HepG2 (cell line): ENCODE data around the gene COBLL1. TPM values are rescaled to one million over a fixed set of nuclear protein-coding genes. Genes with fewer than 3 reads are reported as not detected.

ENCODE experiments used
- BRD4 ChIP-seq: sonication (generic); formaldehyde crosslinking; IDR thresholded peaks from 2 replicates; pipeline ENCODE4 v1.4.0; 2020; ENCODE audit warnings: missing genetic modification reagents
- MAFF ChIP-seq: IDR thresholded peaks from 2 replicates; pipeline ENCODE4 v1.6.1; 2011; ENCODE audit warnings: low read depth, low read length, improper control_type of control experiment
- MEIS1 ChIP-seq: sonication (generic); formaldehyde crosslinking; IDR thresholded peaks from 2 replicates; pipeline ENCODE4 v1.9.0; 2021; ENCODE audit warnings: mild to moderate bottlenecking, missing genetic modification reagents, moderate library complexity, borderline replicate concordance
- MYC ChIP-seq: sonication (generic); formaldehyde crosslinking; IDR thresholded peaks from 2 replicates; pipeline ENCODE4 v1.9.0; 2021; ENCODE audit warnings: missing genetic modification reagents, borderline replicate concordance
- NFE2 ChIP-seq: sonication (generic); formaldehyde crosslinking; IDR thresholded peaks from 2 replicates; pipeline ENCODE4 v1.4.0; 2020; ENCODE audit warnings: missing genetic modification reagents
- NKX3-1 ChIP-seq: sonication (generic); formaldehyde crosslinking; IDR thresholded peaks from 2 replicates; pipeline ENCODE4 v1.5.0; 2020; ENCODE audit warnings: missing genetic modification reagents
- POLR2G ChIP-seq: fragments of 200-400 bp; formaldehyde crosslinking; IDR thresholded peaks from 2 replicates; pipeline ENCODE4 v1.6.1; 2018; ENCODE audit warnings: mild to moderate bottlenecking, low read depth, low read length, moderate library complexity
- SIX4 ChIP-seq: sonication (generic); formaldehyde crosslinking; IDR thresholded peaks from 2 replicates; pipeline ENCODE4 v1.4.0; 2020; ENCODE audit warnings: missing genetic modification reagents
- TAF1 ChIP-seq: sonication (generic); formaldehyde crosslinking; IDR thresholded peaks from 2 replicates; pipeline ENCODE4 v1.4.0; 2020; ENCODE audit warnings: missing genetic modification reagents
- ZKSCAN5 ChIP-seq: sonication (generic); formaldehyde crosslinking; IDR thresholded peaks from 2 replicates; pipeline ENCODE4 v1.5.1; 2020; ENCODE audit warnings: mild to moderate bottlenecking, missing genetic modification reagents
- ZNF496 ChIP-seq: sonication (generic); formaldehyde crosslinking; IDR thresholded peaks from 2 replicates; pipeline ENCODE4 v1.8.1; 2023; ENCODE audit warnings: mild to moderate bottlenecking, moderate library complexity, missing genetic modification reagents; ENCODE audit not compliant: insufficient replicate concordance
- ZNF605 ChIP-seq: sonication (generic); formaldehyde crosslinking; IDR thresholded peaks from 2 replicates; pipeline ENCODE4 v1.8.0; 2022; ENCODE audit warnings: mild to moderate bottlenecking, missing genetic modification reagents
- ZSCAN31 ChIP-seq: sonication (generic); formaldehyde crosslinking; IDR thresholded peaks from 2 replicates; pipeline ENCODE4 v1.5.0; 2020; ENCODE audit warnings: low read depth, mild to moderate bottlenecking, missing genetic modification reagents
- polyA plus RNA-seq, 8 experiments: library from polyadenylated mRNA; depleted of rRNA in 3 of 8; stranded (reverse) in 7 of 8; unstranded in 1 of 8; fragments of >200 nt; fragmentation: Illumina TruSeq in 4 of 8; extraction: Trizol in 4 of 8; gene quantifications; 2 replicates each; pipeline versions ENCODE4 v1.2.1 to v1.2.3, GENCODE V29; 2011 to 2016; ENCODE audit warnings: low read depth in 4 of 8, missing spikeins in 1 of 8, mixed read lengths in 1 of 8; ENCODE audit not compliant: insufficient read depth in 1 of 8
- total RNA-seq, 5 experiments: library from RNA; depleted of rRNA; stranded (reverse); fragments of >200 nt; fragmentation: Illumina TruSeq; extraction: Trizol; gene quantifications; 2 replicates each; pipeline ENCODE4 v1.2.3, GENCODE V29; 2016; ENCODE audit warnings: low read depth in 1 of 5
- TF ChIP-seq, protein P1 (sequence below): sonication (generic); formaldehyde crosslinking; IDR thresholded peaks from 2 replicates; pipeline ENCODE4 v1.4.0; 2020; ENCODE audit warnings: mild to moderate bottlenecking, low read depth, missing genetic modification reagents
- TF ChIP-seq, protein P2 (sequence below): sonication (generic); formaldehyde crosslinking; IDR thresholded peaks from 2 replicates; pipeline ENCODE4 v1.4.0; 2020; ENCODE audit warnings: missing genetic modification reagents
- TF ChIP-seq, protein P3 (sequence below): sonication (generic); formaldehyde crosslinking; IDR thresholded peaks from 2 replicates; pipeline ENCODE4 v1.5.0; 2020; ENCODE audit warnings: mild to moderate bottlenecking, missing genetic modification reagents, borderline replicate concordance
- TF ChIP-seq, protein P4 (sequence below): sonication (generic); formaldehyde crosslinking; IDR thresholded peaks from 2 replicates; pipeline ENCODE4 v1.8.0; 2022; ENCODE audit warnings: missing genetic modification reagents, mild to moderate bottlenecking, borderline replicate concordance

Gene COBLL1
- total and polyA plus RNA-seq, 2 of the 13 experiments (the other 11 are each of a cell fraction or from before 2014, with no cell fraction given), result 32.6 to 86.8 TPM

DNA sequence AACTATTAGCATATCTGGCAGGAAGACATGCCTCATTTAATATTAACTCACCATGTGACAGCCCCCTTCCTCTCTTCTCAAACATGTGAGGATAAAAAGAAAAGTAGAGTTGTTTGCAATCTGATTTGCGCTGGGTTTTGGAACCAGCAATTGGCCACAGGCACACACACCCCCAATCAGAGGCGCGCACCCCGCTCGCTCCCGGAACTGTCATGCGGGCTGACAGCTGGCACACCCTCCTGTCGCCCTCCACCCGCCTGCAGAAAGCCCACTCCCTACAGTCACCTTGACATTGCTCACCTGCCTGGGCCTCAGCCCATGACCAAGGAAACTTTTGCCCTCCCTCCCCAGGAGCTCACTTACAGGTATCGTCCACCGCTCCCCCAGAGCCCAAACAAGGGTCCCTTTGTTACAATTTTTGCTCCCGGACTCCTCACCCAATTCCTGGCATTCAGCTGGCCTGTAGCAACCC is 1.1 kb downstream of the COBLL1 start (continued):
- TF ChIP-seq, protein P1, sequence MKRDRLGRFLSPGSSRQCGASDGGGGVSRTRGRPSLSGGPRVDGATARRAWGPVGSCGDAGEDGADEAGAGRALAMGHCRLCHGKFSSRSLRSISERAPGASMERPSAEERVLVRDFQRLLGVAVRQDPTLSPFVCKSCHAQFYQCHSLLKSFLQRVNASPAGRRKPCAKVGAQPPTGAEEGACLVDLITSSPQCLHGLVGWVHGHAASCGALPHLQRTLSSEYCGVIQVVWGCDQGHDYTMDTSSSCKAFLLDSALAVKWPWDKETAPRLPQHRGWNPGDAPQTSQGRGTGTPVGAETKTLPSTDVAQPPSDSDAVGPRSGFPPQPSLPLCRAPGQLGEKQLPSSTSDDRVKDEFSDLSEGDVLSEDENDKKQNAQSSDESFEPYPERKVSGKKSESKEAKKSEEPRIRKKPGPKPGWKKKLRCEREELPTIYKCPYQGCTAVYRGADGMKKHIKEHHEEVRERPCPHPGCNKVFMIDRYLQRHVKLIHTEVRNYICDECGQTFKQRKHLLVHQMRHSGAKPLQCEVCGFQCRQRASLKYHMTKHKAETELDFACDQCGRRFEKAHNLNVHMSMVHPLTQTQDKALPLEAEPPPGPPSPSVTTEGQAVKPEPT (CRISPR knock-in tag), result no peak
- TF ChIP-seq ZNF496 (CRISPR knock-in tag) (no peak), MYC (CRISPR knock-in tag) (peak; percentile 67; the same call in 1 of the 2 replicates), SIX4 (CRISPR knock-in tag) (peak; percentile 75), NFE2 (no peak), BRD4 (CRISPR knock-in tag) (no peak), MAFF (no peak), NKX3-1 (CRISPR knock-in tag) (no peak), ZSCAN31 (CRISPR knock-in tag) (no peak), POLR2G (peak; percentile 74), ZKSCAN5 (CRISPR knock-in tag) (0 out of 2 replicates have a peak, but pooled peaks have one; percentile 50), ZNF605 (CRISPR knock-in tag) (peak; percentile 87), MEIS1 (peak; percentile 98), TAF1 (peak; percentile 71; the same call in 1 of the 2 replicates)
- TF ChIP-seq, protein P2, sequence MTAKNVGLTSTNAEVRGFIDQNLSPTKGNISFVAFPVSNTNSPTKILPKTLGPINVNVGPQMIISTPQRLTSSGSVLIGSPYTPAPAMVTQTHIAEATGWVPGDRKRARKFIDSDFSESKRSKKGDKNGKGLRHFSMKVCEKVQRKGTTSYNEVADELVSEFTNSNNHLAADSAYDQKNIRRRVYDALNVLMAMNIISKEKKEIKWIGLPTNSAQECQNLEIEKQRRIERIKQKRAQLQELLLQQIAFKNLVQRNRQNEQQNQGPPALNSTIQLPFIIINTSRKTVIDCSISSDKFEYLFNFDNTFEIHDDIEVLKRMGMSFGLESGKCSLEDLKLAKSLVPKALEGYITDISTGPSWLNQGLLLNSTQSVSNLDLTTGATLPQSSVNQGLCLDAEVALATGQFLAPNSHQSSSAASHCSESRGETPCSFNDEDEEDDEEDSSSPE (CRISPR knock-in tag), result peak; percentile 40; the same call in 1 of the 2 replicates
- TF ChIP-seq, protein P3, sequence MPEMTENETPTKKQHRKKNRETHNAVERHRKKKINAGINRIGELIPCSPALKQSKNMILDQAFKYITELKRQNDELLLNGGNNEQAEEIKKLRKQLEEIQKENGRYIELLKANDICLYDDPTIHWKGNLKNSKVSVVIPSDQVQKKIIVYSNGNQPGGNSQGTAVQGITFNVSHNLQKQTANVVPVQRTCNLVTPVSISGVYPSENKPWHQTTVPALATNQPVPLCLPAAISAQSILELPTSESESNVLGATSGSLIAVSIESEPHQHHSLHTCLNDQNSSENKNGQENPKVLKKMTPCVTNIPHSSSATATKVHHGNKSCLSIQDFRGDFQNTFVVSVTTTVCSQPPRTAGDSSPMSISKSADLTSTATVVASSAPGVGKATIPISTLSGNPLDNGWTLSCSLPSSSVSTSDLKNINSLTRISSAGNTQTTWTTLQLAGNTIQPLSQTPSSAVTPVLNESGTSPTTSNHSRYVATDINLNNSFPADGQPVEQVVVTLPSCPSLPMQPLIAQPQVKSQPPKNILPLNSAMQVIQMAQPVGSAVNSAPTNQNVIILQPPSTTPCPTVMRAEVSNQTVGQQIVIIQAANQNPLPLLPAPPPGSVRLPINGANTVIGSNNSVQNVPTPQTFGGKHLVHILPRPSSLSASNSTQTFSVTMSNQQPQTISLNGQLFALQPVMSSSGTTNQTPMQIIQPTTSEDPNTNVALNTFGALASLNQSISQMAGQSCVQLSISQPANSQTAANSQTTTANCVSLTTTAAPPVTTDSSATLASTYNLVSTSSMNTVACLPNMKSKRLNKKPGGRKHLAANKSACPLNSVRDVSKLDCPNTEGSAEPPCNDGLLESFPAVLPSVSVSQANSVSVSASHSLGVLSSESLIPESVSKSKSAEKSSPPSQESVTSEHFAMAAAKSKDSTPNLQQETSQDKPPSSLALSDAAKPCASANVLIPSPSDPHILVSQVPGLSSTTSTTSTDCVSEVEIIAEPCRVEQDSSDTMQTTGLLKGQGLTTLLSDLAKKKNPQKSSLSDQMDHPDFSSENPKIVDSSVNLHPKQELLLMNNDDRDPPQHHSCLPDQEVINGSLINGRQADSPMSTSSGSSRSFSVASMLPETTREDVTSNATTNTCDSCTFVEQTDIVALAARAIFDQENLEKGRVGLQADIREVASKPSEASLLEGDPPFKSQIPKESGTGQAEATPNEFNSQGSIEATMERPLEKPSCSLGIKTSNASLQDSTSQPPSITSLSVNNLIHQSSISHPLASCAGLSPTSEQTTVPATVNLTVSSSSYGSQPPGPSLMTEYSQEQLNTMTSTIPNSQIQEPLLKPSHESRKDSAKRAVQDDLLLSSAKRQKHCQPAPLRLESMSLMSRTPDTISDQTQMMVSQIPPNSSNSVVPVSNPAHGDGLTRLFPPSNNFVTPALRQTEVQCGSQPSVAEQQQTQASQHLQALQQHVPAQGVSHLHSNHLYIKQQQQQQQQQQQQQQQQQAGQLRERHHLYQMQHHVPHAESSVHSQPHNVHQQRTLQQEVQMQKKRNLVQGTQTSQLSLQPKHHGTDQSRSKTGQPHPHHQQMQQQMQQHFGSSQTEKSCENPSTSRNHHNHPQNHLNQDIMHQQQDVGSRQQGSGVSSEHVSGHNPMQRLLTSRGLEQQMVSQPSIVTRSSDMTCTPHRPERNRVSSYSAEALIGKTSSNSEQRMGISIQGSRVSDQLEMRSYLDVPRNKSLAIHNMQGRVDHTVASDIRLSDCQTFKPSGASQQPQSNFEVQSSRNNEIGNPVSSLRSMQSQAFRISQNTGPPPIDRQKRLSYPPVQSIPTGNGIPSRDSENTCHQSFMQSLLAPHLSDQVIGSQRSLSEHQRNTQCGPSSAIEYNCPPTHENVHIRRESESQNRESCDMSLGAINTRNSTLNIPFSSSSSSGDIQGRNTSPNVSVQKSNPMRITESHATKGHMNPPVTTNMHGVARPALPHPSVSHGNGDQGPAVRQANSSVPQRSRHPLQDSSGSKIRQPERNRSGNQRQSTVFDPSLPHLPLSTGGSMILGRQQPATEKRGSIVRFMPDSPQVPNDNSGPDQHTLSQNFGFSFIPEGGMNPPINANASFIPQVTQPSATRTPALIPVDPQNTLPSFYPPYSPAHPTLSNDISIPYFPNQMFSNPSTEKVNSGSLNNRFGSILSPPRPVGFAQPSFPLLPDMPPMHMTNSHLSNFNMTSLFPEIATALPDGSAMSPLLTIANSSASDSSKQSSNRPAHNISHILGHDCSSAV (CRISPR knock-in tag), result no peak
- TF ChIP-seq, protein P4, sequence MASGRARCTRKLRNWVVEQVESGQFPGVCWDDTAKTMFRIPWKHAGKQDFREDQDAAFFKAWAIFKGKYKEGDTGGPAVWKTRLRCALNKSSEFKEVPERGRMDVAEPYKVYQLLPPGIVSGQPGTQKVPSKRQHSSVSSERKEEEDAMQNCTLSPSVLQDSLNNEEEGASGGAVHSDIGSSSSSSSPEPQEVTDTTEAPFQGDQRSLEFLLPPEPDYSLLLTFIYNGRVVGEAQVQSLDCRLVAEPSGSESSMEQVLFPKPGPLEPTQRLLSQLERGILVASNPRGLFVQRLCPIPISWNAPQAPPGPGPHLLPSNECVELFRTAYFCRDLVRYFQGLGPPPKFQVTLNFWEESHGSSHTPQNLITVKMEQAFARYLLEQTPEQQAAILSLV (CRISPR knock-in tag), result peak; percentile 25; the same call in 1 of the 2 replicates
